Neuronal stem cell (in vitro differentiated cells): ENCODE data around the gene DNAJA1.
A peak's percentile ranks its signal among the peaks of the same experiment; 100 is the strongest.

Source experiments
- DNase-seq: peaks from one replicate; pipeline ENCODE4 v3.0.0-alpha.2; 2013; ENCODE audit warnings: low spot score
- H2AFZ ChIP-seq: one replicate; pipeline ENCODE4 v1.6.1; 2013; ENCODE audit warnings: mild to moderate bottlenecking, low read length, inconsistent platforms
- H2AK5ac ChIP-seq: 2 replicates; pipeline ENCODE4 v1.6.1; 2013; ENCODE audit warnings: low read depth, mild to moderate bottlenecking, inconsistent platforms, low read length, moderate library complexity, mixed read lengths
- H2BK120ac ChIP-seq: 2 replicates; pipeline ENCODE4 v1.6.1; 2013; ENCODE audit warnings: low read depth, mild to moderate bottlenecking, inconsistent platforms, low read length, moderate library complexity, mixed read lengths
- H2BK12ac ChIP-seq: one replicate; pipeline ENCODE4 v1.6.1; 2013; ENCODE audit warnings: low read length, inconsistent platforms
- H2BK15ac ChIP-seq: 2 replicates; pipeline ENCODE4 v1.6.1; 2013; ENCODE audit warnings: mild to moderate bottlenecking, low read length, inconsistent platforms, mixed read lengths
- H2BK5ac ChIP-seq: one replicate; pipeline ENCODE4 v1.6.1; 2013; ENCODE audit warnings: inconsistent platforms, mild to moderate bottlenecking, low read length, moderate library complexity
- H3K14ac ChIP-seq: one replicate; pipeline ENCODE4 v1.6.1; 2013; ENCODE audit warnings: low read length, inconsistent platforms
- H3K18ac ChIP-seq: 2 replicates; pipeline ENCODE4 v1.6.1; 2013; ENCODE audit warnings: low read length, inconsistent platforms
- H3K23ac ChIP-seq: 2 replicates; pipeline ENCODE4 v1.6.1; 2013; ENCODE audit warnings: low read depth, mild to moderate bottlenecking, mixed read lengths, low read length, inconsistent platforms; ENCODE audit not compliant: poor library complexity
- H3K27ac ChIP-seq: replicated peaks from 3 replicates; pipeline ENCODE4 v1.5.1; 2013; ENCODE audit warnings: low read length, inconsistent platforms
- H3K27me3 ChIP-seq, 3 experiments: 2 replicates each; pipeline ENCODE4 v1.6.1; 2013; ENCODE audit warnings: low read length in 3 of 3, mild to moderate bottlenecking in 2 of 3, inconsistent platforms in 1 of 3, low read depth in 1 of 3, mixed read lengths in 1 of 3, moderate library complexity in 1 of 3; ENCODE audit not compliant: control insufficient read depth in 3 of 3, insufficient read depth in 3 of 3
- H3K36me3 ChIP-seq, 2 donors: replicated peaks in 1 of 2; 2 replicates each; pipeline ENCODE4 v1.6.1; 2013; ENCODE audit warnings: low read length in 2 of 2; ENCODE audit not compliant: control insufficient read depth in 2 of 2, insufficient read depth in 2 of 2
- H3K4ac ChIP-seq: 2 replicates; pipeline ENCODE4 v1.6.1; 2013; ENCODE audit warnings: inconsistent platforms, mild to moderate bottlenecking, low read length, moderate library complexity
- H3K4me1 ChIP-seq, 2 donors: 1 replicate in 1 of 2; 2 replicates in 1 of 2; pipeline ENCODE4 v1.6.1; 2013; ENCODE audit warnings: low read length in 2 of 2, low read depth in 1 of 2; ENCODE audit not compliant: control insufficient read depth in 2 of 2, insufficient read depth in 1 of 2
- H3K4me2 ChIP-seq: one replicate; pipeline ENCODE4 v1.6.1; 2013; ENCODE audit warnings: mild to moderate bottlenecking, low read length, inconsistent platforms; ENCODE audit not compliant: insufficient read depth, poor library complexity, severe bottlenecking
- H3K4me3 ChIP-seq, 2 donors: 2 replicates each; pipeline ENCODE4 v1.5.1; 2013; ENCODE audit warnings: low read length in 2 of 2, mild to moderate bottlenecking in 2 of 2, inconsistent platforms in 1 of 2, moderate library complexity in 1 of 2
- H3K79me1 ChIP-seq: one replicate; pipeline ENCODE4 v1.6.1; 2013; ENCODE audit warnings: low read depth, mild to moderate bottlenecking, inconsistent platforms, low read length, moderate library complexity
- H3K9ac ChIP-seq: one replicate; pipeline ENCODE4 v1.6.1; 2013; ENCODE audit warnings: mild to moderate bottlenecking, low read depth, low read length, inconsistent platforms; ENCODE audit not compliant: poor library complexity
- H3K9me3 ChIP-seq, 2 donors: replicated peaks in 1 of 2; 2 replicates each; pipeline versions ENCODE3 to v1.6.1; 2013; ENCODE audit warnings: low read length in 2 of 2, mild to moderate bottlenecking in 2 of 2, inconsistent platforms in 1 of 2, low read depth in 1 of 2, mixed read lengths in 1 of 2, moderate library complexity in 1 of 2; ENCODE audit not compliant: control insufficient read depth in 2 of 2, insufficient read depth in 1 of 2
- H4K8ac ChIP-seq: one replicate; pipeline ENCODE4 v1.6.1; 2013; ENCODE audit warnings: low read depth, mild to moderate bottlenecking, inconsistent platforms, low read length, moderate library complexity
- H4K91ac ChIP-seq: one replicate; pipeline ENCODE4 v1.6.1; 2013; ENCODE audit warnings: low read length, low read depth, mild to moderate bottlenecking, inconsistent platforms; ENCODE audit not compliant: poor library complexity
- WGBS, 2 donors: extraction: QIAGEN DNeasy Blood & Tissue Kit; methylation state at CpG; one replicate each; pipeline ENCODE4 v1.1.7; 2013; ENCODE audit warnings: missing lambda C conversion rate in 2 of 2, mixed read lengths in 1 of 2; ENCODE audit not compliant: insufficient read length in 2 of 2, insufficient replicate concordance in 1 of 2; ENCODE audit errors: extremely low coverage in 2 of 2; 5-methylcytosine and 5-hydroxymethylcytosine counted together

The DNAJA1 gene

DNA sequence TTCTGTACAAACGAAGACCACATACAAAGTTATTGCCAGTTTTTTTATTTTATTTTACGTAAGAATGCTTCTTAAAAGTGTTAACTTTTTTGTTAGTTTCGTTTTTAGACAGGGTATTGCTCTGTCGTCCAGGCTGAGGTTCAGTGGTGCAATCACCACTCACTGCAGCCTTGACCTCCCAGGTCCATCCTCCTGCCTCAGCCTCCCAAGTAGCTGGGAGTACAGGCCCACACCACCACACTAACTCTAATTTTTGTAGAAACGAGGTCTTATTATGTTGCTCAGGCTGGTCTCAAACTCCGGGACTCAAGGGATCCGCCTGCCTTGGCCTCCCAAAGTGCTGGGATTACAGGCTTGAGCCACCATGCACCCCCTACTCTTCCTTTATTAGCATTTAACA, 2.3 kb upstream of the DNAJA1 start:
- H2BK120ac ChIP-seq, result no peak overlapping the region
- no peak overlapping the region for H2BK5ac ChIP-seq
- H3K4me1 ChIP-seq, result peaks cover 3 to 4% of the 10 kb centered on the region in 2 donors
- no peak overlapping the region for H4K91ac ChIP-seq
- no peaks in the 10 kb centered on the region for H3K27me3 ChIP-seq
- H2AK5ac ChIP-seq, result no peak overlapping the region
- H2AFZ ChIP-seq, result no peak overlapping the region
- H3K4me2 ChIP-seq, result no peak overlapping the region
- peaks cover 15 to 66% of the 10 kb centered on the region in 2 donors for H3K36me3 ChIP-seq
- H2BK12ac ChIP-seq, result no peak overlapping the region
- no peak overlapping the region for H3K4ac ChIP-seq
- H3K23ac ChIP-seq, result no peak overlapping the region
- DNase-seq, result no peak
- H3K4me3 ChIP-seq, result no peak overlapping the region
- no peak overlapping the region for H3K9ac ChIP-seq
- peaks cover 3% of the 10 kb centered on the region for H3K79me1 ChIP-seq
- H3K14ac ChIP-seq, result no peak overlapping the region
- H3K18ac ChIP-seq, result no peak overlapping the region
- H3K27ac ChIP-seq, result no peak overlapping the region
- no peak overlapping the region for H2BK15ac ChIP-seq
- WGBS, 2 donors, result no CpG with 5 or more reads among the region's 7 CpGs
- H4K8ac ChIP-seq, result no peak overlapping the region
- H3K9me3 ChIP-seq, result no peaks in the 10 kb centered on the region

DNA sequence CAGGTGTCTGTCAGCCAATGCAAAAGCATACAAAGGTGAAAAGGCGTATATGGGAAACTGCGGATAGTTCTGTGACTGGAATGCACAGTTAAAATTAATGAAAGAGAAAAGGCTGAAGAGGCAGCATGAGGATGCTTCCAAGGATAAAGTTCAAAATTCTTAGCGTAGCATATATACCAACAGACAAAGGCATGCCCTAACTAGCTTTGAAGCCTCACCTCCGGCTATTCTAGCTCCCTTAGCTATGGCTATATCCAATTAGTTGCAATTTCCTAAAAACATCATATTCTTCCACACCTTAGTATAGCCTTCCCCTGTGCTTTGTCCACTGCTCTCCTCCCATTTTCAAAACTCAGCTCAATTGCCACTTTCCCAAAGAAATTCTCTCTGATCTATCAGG, 1.4 kb upstream of the DNAJA1 start:
- no peak overlapping the region for H3K14ac ChIP-seq
- no peak overlapping the region for H3K4ac ChIP-seq
- H3K23ac ChIP-seq, result no peak overlapping the region
- DNase-seq, result no peak
- H3K79me1 ChIP-seq, result peaks cover 3% of the 10 kb centered on the region
- no peaks in the 10 kb centered on the region for H3K27me3 ChIP-seq
- H2BK12ac ChIP-seq, result no peak overlapping the region
- H3K4me2 ChIP-seq, result peak overlapping the region; percentile 90
- no peak overlapping the region for H4K8ac ChIP-seq
- H4K91ac ChIP-seq, result no peak overlapping the region
- peaks cover 15 to 74% of the 10 kb centered on the region in 2 donors for H3K36me3 ChIP-seq
- H2BK15ac ChIP-seq, result no peak overlapping the region
- WGBS, 2 donors, result no CpG with 5 or more reads among the region's 4 CpGs
- H3K4me3 ChIP-seq, result peak overlapping the region in 1 of 2 donors; percentile 96
- H3K4me1 ChIP-seq, result peaks cover 3 to 4% of the 10 kb centered on the region in 2 donors
- H2AK5ac ChIP-seq, result no peak overlapping the region
- H3K27ac ChIP-seq, result no peak overlapping the region
- no peak overlapping the region for H2BK5ac ChIP-seq
- H3K18ac ChIP-seq, result no peak overlapping the region
- no peak overlapping the region for H2BK120ac ChIP-seq
- no peak overlapping the region for H3K9ac ChIP-seq
- H2AFZ ChIP-seq, result no peak overlapping the region
- H3K9me3 ChIP-seq, result no peaks in the 10 kb centered on the region

DNA sequence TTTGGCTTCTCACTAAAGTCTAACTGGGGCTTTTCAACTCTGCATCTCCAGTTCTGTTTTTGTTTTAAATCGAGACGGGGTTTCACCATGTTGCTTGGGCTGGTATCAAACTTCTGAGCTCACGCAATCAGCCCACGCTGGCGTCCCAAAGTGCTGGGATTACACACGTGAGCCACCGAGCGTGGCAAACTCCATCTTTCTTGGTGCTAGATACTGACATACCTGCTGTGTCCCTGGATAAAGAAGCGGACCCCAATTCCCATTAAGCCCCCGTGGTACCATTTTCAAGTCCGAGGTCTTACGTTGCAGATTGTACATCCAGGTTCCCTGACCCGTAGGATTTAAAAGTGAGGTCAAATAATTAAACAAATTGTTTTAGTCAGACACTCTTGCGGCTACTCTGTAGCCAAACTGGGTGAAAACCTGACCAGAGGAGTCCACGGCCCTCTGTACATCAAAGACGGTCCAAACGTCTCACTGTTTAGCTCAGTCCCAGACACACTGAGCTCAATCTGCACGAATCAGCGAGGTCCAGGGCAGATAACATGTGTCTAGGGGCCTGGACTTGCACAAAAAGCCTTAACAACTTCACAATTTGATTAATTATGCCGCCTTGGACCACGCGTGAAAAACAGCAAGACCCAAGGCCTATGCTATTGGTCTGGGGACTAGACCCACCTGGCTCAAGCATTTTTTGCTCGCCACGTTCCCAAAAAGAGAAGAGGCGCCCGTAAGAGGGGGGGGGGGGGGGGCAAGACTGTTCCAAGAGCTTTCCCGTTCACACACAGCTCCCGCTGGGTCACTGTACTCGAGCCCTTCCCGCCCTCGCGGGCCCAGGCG, 727 bp upstream of the DNAJA1 start:
- no peak for DNase-seq
- H3K9ac ChIP-seq, result peak overlapping the region; percentile 94
- peak overlapping the region; percentile 93 for H2BK5ac ChIP-seq
- no CpG with 5 or more reads among the region's 33 CpGs for WGBS, 2 donors
- H3K23ac ChIP-seq, result peak overlapping the region; percentile 96
- peak overlapping the region; percentile 97 for H2AFZ ChIP-seq
- H2BK12ac ChIP-seq, result no peak overlapping the region
- H4K8ac ChIP-seq, result peak overlapping the region; percentile 88
- H3K4ac ChIP-seq, result no peak overlapping the region
- H3K4me2 ChIP-seq, result peak overlapping the region; percentile 90
- H2BK120ac ChIP-seq, result no peak overlapping the region
- H3K9me3 ChIP-seq, result no peaks in the 10 kb centered on the region
- H3K36me3 ChIP-seq, result peaks cover 17 to 74% of the 10 kb centered on the region in 2 donors
- H3K18ac ChIP-seq, result peak overlapping the region; percentile 99
- H3K4me1 ChIP-seq, result peaks cover 3 to 4% of the 10 kb centered on the region in 2 donors
- H3K79me1 ChIP-seq, result peaks cover 3% of the 10 kb centered on the region
- no peak overlapping the region for H3K14ac ChIP-seq
- H4K91ac ChIP-seq, result no peak overlapping the region
- H2BK15ac ChIP-seq, result no peak overlapping the region
- H3K27me3 ChIP-seq, result no peaks in the 10 kb centered on the region
- peak overlapping the region; percentile 96 to 100 for H3K4me3 ChIP-seq
- peak overlapping the region; percentile 87 for H3K27ac ChIP-seq
- H2AK5ac ChIP-seq, result peak overlapping the region; percentile 41

DNA sequence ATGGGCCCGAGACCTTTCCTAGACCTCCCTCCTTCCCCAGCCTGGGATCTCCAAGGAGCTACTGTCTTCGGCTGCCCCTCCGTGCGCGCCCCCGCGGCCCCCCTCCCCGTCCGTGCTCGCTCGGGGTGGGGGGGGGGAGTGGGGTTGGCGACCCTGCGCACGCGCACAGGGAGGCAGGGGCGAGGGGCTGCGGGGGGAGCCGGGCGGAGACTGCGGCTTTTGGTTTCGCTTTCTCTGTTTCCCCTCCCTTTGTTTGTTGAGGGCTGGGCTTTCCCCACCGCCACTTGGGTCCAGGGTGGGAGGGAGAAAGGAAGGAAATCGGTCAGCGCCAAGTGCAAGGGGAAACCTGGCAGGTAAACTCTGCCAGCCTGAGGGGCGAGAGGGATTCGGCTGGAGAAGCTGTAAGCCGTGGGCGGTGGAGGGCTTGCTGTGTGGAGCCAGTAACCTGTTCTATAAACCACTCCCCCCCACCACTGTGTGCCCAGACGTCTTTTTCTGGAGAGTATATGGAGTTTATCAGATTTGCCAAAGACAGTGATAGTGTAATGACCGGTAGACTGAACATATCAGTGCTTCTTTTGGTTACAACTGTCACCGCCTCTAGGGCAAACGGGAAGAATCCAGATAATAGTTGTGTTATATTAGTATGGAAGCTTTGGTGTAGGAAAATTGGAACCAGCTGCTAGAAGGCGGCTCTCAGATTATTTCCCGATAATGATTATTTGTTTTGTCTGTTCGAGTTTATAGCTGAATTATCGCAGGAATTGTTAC, 684 bp downstream of the DNAJA1 start:
- Histone ChIP-seq H3K27ac (peak overlapping the region; percentile 92), H3K4ac (peak overlapping the region; percentile 17), H3K27me3 (no peaks in the 10 kb centered on the region), H3K9me3 (no peaks in the 10 kb centered on the region), H3K18ac (peak overlapping the region; percentile 100), H3K23ac (peak overlapping the region; percentile 96), H3K79me1 (peaks cover 3% of the 10 kb centered on the region), H3K4me3 (peak overlapping the region; percentile 96 to 100), H4K8ac (no peak overlapping the region), H3K9ac (peak overlapping the region; percentile 99), H4K91ac (no peak overlapping the region), H2BK5ac (peak overlapping the region; percentile 93), H3K4me2 (peak overlapping the region; percentile 76), H2BK120ac (peak overlapping the region; percentile 85), H2AK5ac (peak overlapping the region; percentile 99), H2BK15ac (peak overlapping the region; percentile 84), H3K14ac (peak overlapping the region; percentile 63), H3K4me1 (peaks cover 3 to 4% of the 10 kb centered on the region in 2 donors), H2BK12ac (peak overlapping the region; percentile 77), H2AFZ (peak overlapping the region; percentile 97), H3K36me3 (peaks cover 12 to 74% of the 10 kb centered on the region in 2 donors)
- WGBS, 2 donors, result no CpG with 5 or more reads among the region's 36 CpGs
- no peak for DNase-seq
